ENCODE measurements around the gene KYNU.

- TF ChIP-seq TAF1 (IDR thresholded peaks at IDR 0.05; ENCODE audit: borderline replicate concordance, insufficient read depth, low read length) (no peak), POLR2AphosphoS5 (IDR thresholded peaks at IDR 0.05; ENCODE audit: low read depth, low read length) (no peak)
Observed at GRCh38 chr2:142843731-142844130, 33.7 kb upstream of the KYNU start.

All from PFSK-1 (cell line).